ENCODE measurements around the gene ARHGAP35. TPM values are rescaled to one million over a fixed set of nuclear protein-coding genes. Genes with fewer than 3 reads are reported as not detected.

The ARHGAP35 gene
- total and polyA plus RNA-seq, 5 donors from 2014 or later: 3.4 to 47.7 (median 4.7) TPM

DNA sequence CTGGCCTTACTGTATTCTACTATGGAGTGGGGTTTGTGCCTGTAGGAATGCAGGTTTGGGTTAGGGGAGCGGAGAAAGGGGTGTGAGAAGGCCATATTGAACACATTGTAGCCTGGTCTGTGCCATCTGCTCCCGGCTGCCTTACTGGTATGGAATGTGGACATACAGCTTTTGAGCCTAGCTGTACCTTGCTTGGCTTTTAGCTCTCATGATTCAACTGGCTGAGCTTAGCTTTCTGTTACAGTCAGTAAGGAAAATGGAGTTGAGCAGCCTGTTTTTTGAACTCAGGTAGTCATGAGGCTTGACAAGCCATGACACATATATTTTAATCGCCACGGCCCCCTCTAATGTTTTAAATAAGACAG, 41.6 kb downstream of the ARHGAP35 start:
- Histone ChIP-seq H3K4me3 (ENCODE audit: low read depth, low read length) (no peak overlapping the region), H3K27ac (ENCODE audit: insufficient read depth, low read length, poor library complexity, severe bottlenecking) (no peak overlapping the region), H3K9me3 (ENCODE audit: control insufficient read depth in 2 of 2, low read length in 2 of 2) (no peaks in the 10 kb centered on the region), H3K27me3 (ENCODE audit: control insufficient read depth, insufficient read depth, low read length) (no peaks in the 10 kb centered on the region), H3K36me3 (ENCODE audit: control insufficient read depth, insufficient read depth, low read length) (no peaks in the 10 kb centered on the region), H3K4me1 (ENCODE audit: control insufficient read depth, insufficient read depth, low read length, poor library complexity, severe bottlenecking) (peaks cover 23% of the 10 kb centered on the region)
- Mint-ChIP-seq H3K27ac (peak overlapping the region in 1 of 3 donors; percentile 7), H3K4me3 (no peak overlapping the region), H3K4me1 (peaks cover 23 to 55% (median 41%) of the 10 kb centered on the region in 4 donors), H3K27me3 (no peaks in the 10 kb centered on the region), H3K9me3 (no peaks in the 10 kb centered on the region), H3K36me3 (peaks cover 7% of the 10 kb centered on the region)
- no peak for ATAC-seq (ENCODE audit: low read depth in 2 of 2)
- no peak for DNase-seq

DNA sequence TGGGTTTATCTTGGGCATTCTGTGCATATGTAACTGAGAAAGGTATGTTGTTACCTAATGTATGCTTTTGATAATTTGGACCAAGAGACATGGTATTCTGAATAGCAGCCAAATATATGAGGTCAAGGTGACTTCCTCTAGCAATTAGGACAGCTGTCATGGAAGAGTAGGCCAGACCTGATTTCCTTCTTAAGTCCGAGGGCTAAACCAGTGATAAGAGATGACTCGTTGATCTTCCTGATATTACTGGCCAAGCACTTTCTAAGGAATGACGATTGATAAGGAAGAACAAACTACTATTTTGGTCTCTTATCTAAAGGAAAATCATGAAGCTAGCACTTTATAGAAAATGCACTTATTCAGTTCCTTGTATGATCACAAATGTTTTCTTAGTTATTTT, 42.7 kb downstream of the ARHGAP35 start:
- H3K27ac Mint-ChIP-seq: peak overlapping the region in 2 of 3 donors; percentile 7 to 13
- ATAC-seq (ENCODE audit: low read depth in 2 of 2) (no peak), DNase-seq (no peak)
- Histone ChIP-seq H3K4me1 (ENCODE audit: control insufficient read depth, insufficient read depth, low read length, poor library complexity, severe bottlenecking) (peaks cover 23% of the 10 kb centered on the region), H3K36me3 (ENCODE audit: control insufficient read depth, insufficient read depth, low read length) (no peaks in the 10 kb centered on the region), H3K27me3 (ENCODE audit: control insufficient read depth, insufficient read depth, low read length) (no peaks in the 10 kb centered on the region), H3K9me3 (ENCODE audit: control insufficient read depth in 2 of 2, low read length in 2 of 2) (no peaks in the 10 kb centered on the region), H3K4me3 (ENCODE audit: low read depth, low read length) (no peak overlapping the region), H3K27ac (ENCODE audit: insufficient read depth, low read length, poor library complexity, severe bottlenecking) (no peak overlapping the region)
- no peaks in the 10 kb centered on the region for H3K9me3 Mint-ChIP-seq
- peaks cover 25 to 57% (median 46%) of the 10 kb centered on the region in 4 donors for H3K4me1 Mint-ChIP-seq
- peaks cover 7% of the 10 kb centered on the region for H3K36me3 Mint-ChIP-seq
- no peaks in the 10 kb centered on the region for H3K27me3 Mint-ChIP-seq
- H3K4me3 Mint-ChIP-seq: no peak overlapping the region

- no peak for ATAC-seq (ENCODE audit: low read depth in 2 of 2)
- Histone ChIP-seq H3K4me1 (ENCODE audit: control insufficient read depth, insufficient read depth, low read length, poor library complexity, severe bottlenecking) (peaks cover 23% of the 10 kb centered on the region), H3K4me3 (ENCODE audit: low read depth, low read length) (no peak overlapping the region), H3K36me3 (ENCODE audit: control insufficient read depth, insufficient read depth, low read length) (no peaks in the 10 kb centered on the region), H3K9me3 (ENCODE audit: control insufficient read depth in 2 of 2, low read length in 2 of 2) (no peaks in the 10 kb centered on the region), H3K27ac (ENCODE audit: insufficient read depth, low read length, poor library complexity, severe bottlenecking) (no peak overlapping the region), H3K27me3 (ENCODE audit: control insufficient read depth, insufficient read depth, low read length) (no peaks in the 10 kb centered on the region)
- Mint-ChIP-seq H3K4me1 (peaks cover 23 to 58% (median 48%) of the 10 kb centered on the region in 4 donors), H3K27me3 (no peaks in the 10 kb centered on the region), H3K4me3 (no peak overlapping the region), H3K9me3 (no peaks in the 10 kb centered on the region), H3K27ac (peak overlapping the region in 1 of 3 donors; percentile 7), H3K36me3 (peaks cover 3% of the 10 kb centered on the region)
- DNase-seq: no peak
These were observed 43.6 kb downstream of the ARHGAP35 start for GRCh38 chr19:46904114-46905060.

DNA sequence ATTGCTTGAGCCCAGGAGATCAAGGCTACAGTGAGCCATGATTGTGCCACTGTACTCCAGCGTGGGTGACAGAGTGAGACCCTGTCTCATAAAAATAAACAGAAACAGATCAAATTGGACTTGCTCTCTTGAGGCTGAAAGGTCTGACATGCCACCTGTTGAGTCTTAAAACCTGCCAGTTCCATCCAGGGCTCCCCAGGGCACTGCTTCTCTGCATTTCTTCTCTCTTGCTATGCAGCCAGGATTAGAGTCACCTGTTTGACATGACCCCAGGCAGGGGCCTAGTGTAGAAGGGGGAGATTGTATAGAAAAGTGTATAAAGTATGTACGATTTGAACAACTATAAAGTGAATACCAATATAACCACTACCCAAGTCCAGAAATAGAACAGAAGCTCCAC, 45.4 kb downstream of the ARHGAP35 start:
- Mint-ChIP-seq H3K36me3 (peaks cover 7% of the 10 kb centered on the region), H3K9me3 (no peaks in the 10 kb centered on the region), H3K27ac (peak overlapping the region in 2 of 3 donors; percentile 31 to 85), H3K4me1 (peaks cover 23 to 64% (median 53%) of the 10 kb centered on the region in 4 donors), H3K4me3 (no peak overlapping the region), H3K27me3 (no peaks in the 10 kb centered on the region)
- no peak overlapping the region for H3K4me3 ChIP-seq (ENCODE audit: low read depth, low read length)
- no peaks in the 10 kb centered on the region for H3K9me3 ChIP-seq (ENCODE audit: control insufficient read depth in 2 of 2, low read length in 2 of 2)
- ATAC-seq (ENCODE audit: low read depth in 2 of 2) (no peak), DNase-seq (no peak)
- no peak overlapping the region for H3K27ac ChIP-seq (ENCODE audit: insufficient read depth, low read length, poor library complexity, severe bottlenecking)
- peaks cover 23% of the 10 kb centered on the region for H3K4me1 ChIP-seq (ENCODE audit: control insufficient read depth, insufficient read depth, low read length, poor library complexity, severe bottlenecking)
- H3K27me3 ChIP-seq (ENCODE audit: control insufficient read depth, insufficient read depth, low read length): no peaks in the 10 kb centered on the region
- no peaks in the 10 kb centered on the region for H3K36me3 ChIP-seq (ENCODE audit: control insufficient read depth, insufficient read depth, low read length)

DNA sequence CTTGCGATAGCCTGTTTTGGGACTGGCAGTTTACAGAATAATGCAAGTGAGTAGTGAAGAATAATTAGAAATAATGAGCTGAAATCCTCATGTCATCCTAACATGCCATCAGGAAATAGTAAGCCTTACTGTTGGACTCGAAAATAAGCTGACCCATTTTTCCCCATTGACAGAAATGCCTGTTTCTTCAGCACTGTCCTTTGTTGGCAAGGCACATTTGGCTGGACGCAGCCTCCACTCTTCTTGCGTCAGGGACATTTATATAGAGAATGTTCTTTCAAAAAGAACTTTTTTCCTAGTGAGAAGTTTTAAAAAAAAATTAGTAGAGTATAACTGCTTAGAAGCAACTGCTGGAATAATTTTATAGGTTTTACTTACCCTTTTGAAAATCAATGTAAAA, 47.1 kb downstream of the ARHGAP35 start:
- Mint-ChIP-seq H3K27me3 (no peaks in the 10 kb centered on the region), H3K9me3 (no peaks in the 10 kb centered on the region), H3K4me3 (no peak overlapping the region), H3K36me3 (peaks cover 7% of the 10 kb centered on the region), H3K27ac (no peak overlapping the region), H3K4me1 (peaks cover 27 to 58% (median 44%) of the 10 kb centered on the region in 4 donors)
- no peak for ATAC-seq (ENCODE audit: low read depth in 2 of 2)
- Histone ChIP-seq H3K9me3 (ENCODE audit: control insufficient read depth in 2 of 2, low read length in 2 of 2) (no peaks in the 10 kb centered on the region), H3K27me3 (ENCODE audit: control insufficient read depth, insufficient read depth, low read length) (no peaks in the 10 kb centered on the region), H3K36me3 (ENCODE audit: control insufficient read depth, insufficient read depth, low read length) (no peaks in the 10 kb centered on the region), H3K4me3 (ENCODE audit: low read depth, low read length) (no peak overlapping the region), H3K27ac (ENCODE audit: insufficient read depth, low read length, poor library complexity, severe bottlenecking) (no peak overlapping the region), H3K4me1 (ENCODE audit: control insufficient read depth, insufficient read depth, low read length, poor library complexity, severe bottlenecking) (peaks cover 10% of the 10 kb centered on the region)
- DNase-seq: no peak

- peak overlapping the region in 1 of 3 donors; percentile 5 for H3K27ac Mint-ChIP-seq
- H3K4me1 Mint-ChIP-seq: peaks cover 25 to 57% (median 41%) of the 10 kb centered on the region in 4 donors
- no peak overlapping the region for H3K4me3 Mint-ChIP-seq
- DNase-seq: no peak
- H3K4me3 ChIP-seq (ENCODE audit: low read depth, low read length): no peak overlapping the region
- H3K9me3 ChIP-seq (ENCODE audit: control insufficient read depth in 2 of 2, low read length in 2 of 2): no peaks in the 10 kb centered on the region
- no peaks in the 10 kb centered on the region for H3K36me3 ChIP-seq (ENCODE audit: control insufficient read depth, insufficient read depth, low read length)
- peaks cover 4% of the 10 kb centered on the region for H3K36me3 Mint-ChIP-seq
- no peaks in the 10 kb centered on the region for H3K27me3 Mint-ChIP-seq
- no peaks in the 10 kb centered on the region for H3K9me3 Mint-ChIP-seq
- H3K27me3 ChIP-seq (ENCODE audit: control insufficient read depth, insufficient read depth, low read length): no peaks in the 10 kb centered on the region
- peaks cover 11% of the 10 kb centered on the region for H3K4me1 ChIP-seq (ENCODE audit: control insufficient read depth, insufficient read depth, low read length, poor library complexity, severe bottlenecking)
- ATAC-seq (ENCODE audit: low read depth in 2 of 2): no peak
- H3K27ac ChIP-seq (ENCODE audit: insufficient read depth, low read length, poor library complexity, severe bottlenecking): no peak overlapping the region
These were observed 48.6 kb downstream of the ARHGAP35 start for GRCh38 chr19:46909356-46909755.
